Skeletal muscle tissue (tissue), 4 donors: ENCODE results near the gene IKBKE. TPM values are rescaled to one million over a fixed set of nuclear protein-coding genes. Genes with fewer than 3 reads are reported as not detected.

Experiments used
- H3K27ac ChIP-seq: one replicate; pipeline ENCODE4 v1.7.0; 2013; ENCODE audit warnings: mild to moderate bottlenecking, low read depth, low read length, inconsistent platforms
- H3K27me3 ChIP-seq, 3 donors: one replicate each; pipeline ENCODE4 v1.7.0; 2013; ENCODE audit warnings: low read length in 3 of 3; ENCODE audit not compliant: control insufficient read depth in 3 of 3, insufficient read depth in 3 of 3
- H3K36me3 ChIP-seq, 3 donors: one replicate each; pipeline ENCODE4 v1.7.0; 2013; ENCODE audit warnings: low read length in 3 of 3; ENCODE audit not compliant: control insufficient read depth in 3 of 3, insufficient read depth in 3 of 3
- H3K4me1 ChIP-seq, 3 donors: one replicate each; pipeline ENCODE4 v1.7.0; 2013; ENCODE audit warnings: low read length in 3 of 3, mild to moderate bottlenecking in 3 of 3; ENCODE audit not compliant: control insufficient read depth in 3 of 3, insufficient read depth in 3 of 3
- H3K4me3 ChIP-seq, 3 donors: one replicate each; pipeline ENCODE4 v1.7.0; 2013; ENCODE audit warnings: low read length in 3 of 3
- H3K9ac ChIP-seq, 3 donors: one replicate each; pipeline ENCODE4 v1.7.0; 2013; ENCODE audit warnings: low read length in 3 of 3, mild to moderate bottlenecking in 3 of 3, moderate library complexity in 2 of 3, low read depth in 1 of 3
- H3K9me3 ChIP-seq, 3 donors: one replicate each; pipeline ENCODE4 v1.7.0; 2013; ENCODE audit warnings: low read length in 3 of 3; ENCODE audit not compliant: control insufficient read depth in 3 of 3
- total RNA-seq: library from RNA; depleted of rRNA; stranded (reverse); fragments of >200 nt; gene quantifications from one replicate; pipeline ENCODE4 v1.2.3, GENCODE V29; 2014
- donor health status: Osteomylitis.

The IKBKE gene
- total RNA-seq, 1 donor from 2014 or later, result 2.6 TPM

- H3K27ac ChIP-seq, result no peak overlapping the region
- no peak overlapping the region for H3K9ac ChIP-seq
- H3K4me1 ChIP-seq, result no peaks in the 10 kb centered on the region
- H3K4me3 ChIP-seq, result no peak overlapping the region
- H3K36me3 ChIP-seq, result no peaks in the 10 kb centered on the region
- H3K27me3 ChIP-seq, result no peaks in the 10 kb centered on the region
- no peaks in the 10 kb centered on the region for H3K9me3 ChIP-seq
These were observed 59.1 kb downstream of the IKBKE start for GRCh38 chr1:206529425-206529824.

- Histone ChIP-seq H3K4me3 (no peak overlapping the region), H3K36me3 (no peaks in the 10 kb centered on the region), H3K27me3 (peaks cover 0 to 3% (median 0%) of the 10 kb centered on the region in 3 donors)
These were observed 62.1 kb downstream of the IKBKE start for GRCh38 chr1:206532368-206532767.

GRCh38 chr1:206534552-206534951 is 64.3 kb downstream of the IKBKE start:
- Histone ChIP-seq H3K4me1 (no peaks in the 10 kb centered on the region), H3K9ac (no peak overlapping the region), H3K27me3 (peaks cover 0 to 3% (median 0%) of the 10 kb centered on the region in 3 donors), H3K27ac (no peak overlapping the region), H3K9me3 (no peaks in the 10 kb centered on the region), H3K4me3 (no peak overlapping the region), H3K36me3 (no peaks in the 10 kb centered on the region)

More at GRCh38 chr1:206532368-206532767, 62.1 kb downstream of the IKBKE start:
- Histone ChIP-seq H3K27ac (no peak overlapping the region), H3K4me1 (no peaks in the 10 kb centered on the region), H3K9me3 (no peaks in the 10 kb centered on the region), H3K9ac (no peak overlapping the region)

DNA sequence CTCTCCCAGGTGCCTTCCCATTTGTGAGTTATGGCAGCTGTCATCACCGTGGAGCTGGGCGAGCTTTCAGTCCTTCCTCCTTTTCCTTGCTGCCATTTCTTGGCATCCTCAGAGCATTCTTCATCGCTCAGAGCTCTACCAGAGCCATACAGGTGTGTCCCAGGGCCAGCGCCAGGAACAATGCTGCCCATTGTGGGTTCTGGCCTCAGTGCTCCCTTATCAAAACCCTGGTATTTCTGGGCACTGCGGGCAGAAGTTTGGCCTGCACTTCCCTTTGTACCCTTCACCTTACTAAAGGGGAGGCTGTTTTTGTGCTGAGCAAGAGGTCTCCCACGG is 65.5 kb downstream of the IKBKE start:
- Histone ChIP-seq H3K9me3 (no peaks in the 10 kb centered on the region), H3K36me3 (no peaks in the 10 kb centered on the region), H3K9ac (no peak overlapping the region), H3K27ac (no peak overlapping the region), H3K4me1 (peaks cover 0 to 5% (median 0%) of the 10 kb centered on the region in 3 donors), H3K4me3 (no peak overlapping the region), H3K27me3 (peaks cover 0 to 3% (median 0%) of the 10 kb centered on the region in 3 donors)

GRCh38 chr1:206537141-206537540 is 66.9 kb downstream of the IKBKE start:
- H3K9ac ChIP-seq, result no peak overlapping the region
- peaks cover 0 to 5% (median 0%) of the 10 kb centered on the region in 3 donors for H3K4me1 ChIP-seq
- H3K9me3 ChIP-seq, result no peaks in the 10 kb centered on the region
- no peak overlapping the region for H3K27ac ChIP-seq
- H3K4me3 ChIP-seq, result no peak overlapping the region
- peaks cover 0 to 3% (median 0%) of the 10 kb centered on the region in 3 donors for H3K27me3 ChIP-seq
- H3K36me3 ChIP-seq, result no peaks in the 10 kb centered on the region

DNA sequence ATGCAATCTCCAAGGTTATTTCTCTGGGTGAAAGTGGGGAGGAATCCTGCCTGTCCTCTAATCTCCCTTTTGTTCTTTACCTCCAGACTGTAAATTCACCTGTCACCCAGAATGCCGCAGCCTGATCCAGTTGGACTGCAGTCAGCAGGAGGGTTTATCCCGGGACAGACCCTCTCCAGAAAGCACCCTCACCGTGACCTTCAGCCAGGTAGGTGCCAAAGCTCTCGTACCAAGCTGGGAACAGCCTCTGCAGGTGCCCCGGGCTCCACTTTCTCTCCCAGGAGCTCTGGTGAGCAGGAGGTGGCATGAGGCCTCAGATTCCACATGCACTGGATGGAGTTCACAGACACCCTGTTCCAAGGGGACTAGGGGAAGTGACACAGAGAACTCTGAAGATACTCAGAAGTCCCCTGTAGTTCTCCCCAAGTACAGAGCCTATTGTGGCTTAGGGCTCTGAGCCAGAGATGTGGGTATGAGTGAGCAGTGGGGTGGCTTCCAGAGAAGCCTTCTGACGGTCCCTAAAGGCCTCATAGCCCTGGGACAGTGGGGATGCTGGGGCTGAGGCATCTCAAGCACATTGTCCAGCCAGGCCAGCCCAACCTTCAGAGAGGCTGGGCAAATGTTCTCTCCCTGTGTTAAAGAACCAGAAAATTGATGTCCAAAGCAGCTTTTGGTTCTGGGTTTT is 68.0 kb downstream of the IKBKE start:
- peaks cover 0 to 5% (median 0%) of the 10 kb centered on the region in 3 donors for H3K4me1 ChIP-seq
- H3K27ac ChIP-seq, result no peak overlapping the region
- H3K36me3 ChIP-seq, result no peaks in the 10 kb centered on the region
- H3K27me3 ChIP-seq, result peaks cover 0 to 3% (median 0%) of the 10 kb centered on the region in 3 donors
- no peak overlapping the region for H3K9ac ChIP-seq
- H3K9me3 ChIP-seq, result no peaks in the 10 kb centered on the region
- no peak overlapping the region for H3K4me3 ChIP-seq

DNA sequence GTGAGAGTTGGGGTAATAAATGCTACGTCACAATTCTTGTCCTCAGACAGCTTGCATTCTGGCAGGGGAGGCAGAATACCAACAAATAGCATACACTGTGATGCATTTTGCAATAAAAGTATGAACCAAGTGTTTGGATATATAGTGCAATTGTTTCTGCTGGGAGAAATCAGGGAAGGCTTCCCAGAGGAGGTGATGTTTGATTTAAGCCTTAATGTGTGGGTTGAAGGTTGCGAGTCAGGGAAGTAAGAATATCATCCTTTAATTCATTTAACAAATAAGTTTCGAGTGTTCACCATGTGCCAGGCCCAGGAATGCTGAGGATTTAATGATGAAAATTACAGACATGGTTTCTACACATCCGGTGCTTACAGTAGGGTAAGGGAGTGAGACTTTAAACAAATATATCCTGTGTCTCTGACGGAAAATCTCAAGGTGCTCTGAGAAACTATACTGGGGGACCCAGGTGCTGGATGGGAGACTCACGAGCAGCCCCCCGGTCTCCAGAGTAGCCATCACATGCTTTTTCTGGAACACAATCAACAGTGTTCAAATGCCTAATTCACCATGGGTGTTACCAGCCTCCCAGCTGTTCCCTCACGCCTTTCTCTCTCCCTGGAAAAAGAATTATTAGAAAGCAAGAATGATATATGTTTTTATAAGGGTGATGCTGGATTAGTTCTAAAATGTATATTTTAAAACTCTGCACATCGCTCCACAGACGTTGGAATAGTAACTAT is 68.8 kb downstream of the IKBKE start:
- Histone ChIP-seq H3K4me3 (no peak overlapping the region), H3K27ac (no peak overlapping the region), H3K9me3 (no peaks in the 10 kb centered on the region), H3K4me1 (peaks cover 0 to 5% (median 0%) of the 10 kb centered on the region in 3 donors), H3K9ac (no peak overlapping the region), H3K36me3 (no peaks in the 10 kb centered on the region), H3K27me3 (peaks cover 0 to 3% (median 0%) of the 10 kb centered on the region in 3 donors)

DNA sequence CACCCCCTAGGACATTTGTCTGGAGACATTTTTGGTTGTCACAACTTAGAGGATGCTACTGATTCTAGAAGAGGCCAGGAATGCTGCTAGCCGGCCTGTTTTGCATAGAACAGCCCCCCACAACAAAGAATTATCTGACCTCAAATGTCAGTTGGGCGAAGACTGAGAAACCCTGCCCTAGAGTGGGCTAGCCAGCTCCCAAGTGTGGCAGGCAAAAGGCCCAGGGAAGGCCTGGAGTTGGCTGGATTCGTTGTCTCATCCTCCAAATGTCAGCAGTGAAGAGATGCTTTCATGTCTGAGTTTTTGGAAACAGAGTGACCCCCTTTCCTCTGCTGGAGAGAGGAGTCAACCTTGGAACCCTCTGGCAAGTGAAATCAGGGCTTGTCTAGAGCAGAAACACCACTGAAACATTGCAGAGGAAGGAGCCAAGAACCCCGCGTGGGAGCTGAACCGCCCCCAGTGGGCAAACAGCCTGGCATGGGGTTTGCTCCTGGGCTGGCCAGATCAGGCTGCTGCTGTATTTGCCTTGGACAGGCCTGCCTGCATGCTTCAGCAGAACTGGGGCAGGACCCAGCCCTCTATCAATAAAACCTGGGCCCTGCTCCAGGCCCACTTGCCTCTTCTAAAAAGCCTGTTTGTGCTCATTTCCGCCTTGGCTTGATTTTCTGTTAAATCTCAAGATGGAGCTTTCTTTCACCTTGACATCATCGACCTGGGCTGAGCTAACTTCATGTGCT is 69.9 kb downstream of the IKBKE start:
- Histone ChIP-seq H3K9ac (peak overlapping the region in 1 of 3 donors; percentile 25), H3K4me3 (no peak overlapping the region), H3K27me3 (peaks cover 0 to 3% (median 0%) of the 10 kb centered on the region in 3 donors), H3K36me3 (no peaks in the 10 kb centered on the region), H3K9me3 (no peaks in the 10 kb centered on the region), H3K4me1 (peaks cover 0 to 5% (median 0%) of the 10 kb centered on the region in 3 donors), H3K27ac (no peak overlapping the region)

DNA sequence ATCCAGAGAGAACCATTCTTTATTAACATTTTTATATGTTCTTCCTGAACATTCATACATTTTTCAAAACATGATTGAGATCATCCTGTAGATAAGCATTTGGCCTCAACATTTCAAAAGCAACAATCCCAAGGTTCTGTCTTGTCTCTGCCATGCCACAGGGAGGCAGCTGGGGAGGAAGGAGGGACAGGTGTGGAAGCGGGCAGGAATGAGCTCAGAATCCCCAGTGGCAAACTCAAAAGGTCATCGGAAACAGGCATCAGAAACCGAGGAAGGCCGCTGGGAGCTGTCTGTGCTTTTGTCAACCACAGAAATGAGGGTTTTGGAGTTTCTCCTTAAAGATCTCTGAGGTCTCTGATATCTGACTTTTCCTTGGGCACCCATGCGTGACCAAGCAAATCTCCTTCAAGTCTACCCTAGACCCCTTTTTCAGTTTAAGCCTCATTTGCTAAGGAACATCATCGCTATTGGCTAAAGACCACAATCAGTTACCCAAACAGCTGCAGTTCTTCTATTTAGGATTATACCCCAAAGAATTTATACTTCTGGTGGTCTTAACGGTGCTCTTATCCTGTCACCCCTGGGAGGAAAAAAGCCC is 71.1 kb downstream of the IKBKE start:
- no peaks in the 10 kb centered on the region for H3K9me3 ChIP-seq
- no peak overlapping the region for H3K4me3 ChIP-seq
- H3K27me3 ChIP-seq, result peaks cover 0 to 3% (median 0%) of the 10 kb centered on the region in 3 donors
- H3K4me1 ChIP-seq, result peaks cover 0 to 5% (median 0%) of the 10 kb centered on the region in 3 donors
- H3K27ac ChIP-seq, result no peak overlapping the region
- no peak overlapping the region for H3K9ac ChIP-seq
- H3K36me3 ChIP-seq, result no peaks in the 10 kb centered on the region
